ENCODE measurements around the gene KRTAP13-1. TPM values are rescaled to one million over a fixed set of nuclear protein-coding genes. Genes with fewer than 3 reads are reported as not detected.
A peak's percentile ranks its signal among the peaks of the same experiment; 100 is the strongest.

The KRTAP13-1 gene
- total and polyA plus RNA-seq, 5 donors from 2014 or later = not detected

- DNase-seq (peak in 2 of 3 donors; percentile 2 to 18), ATAC-seq (ENCODE audit: low read depth in 2 of 2) (no peak)
- no peak overlapping the region for H3K27ac Mint-ChIP-seq
- H3K9me3 ChIP-seq (ENCODE audit: control insufficient read depth in 2 of 2, low read length in 2 of 2) = no peaks in the 10 kb centered on the region
- peaks cover 0 to 2% (median 0%) of the 10 kb centered on the region in 7 donors for H3K9me3 Mint-ChIP-seq
- H3K27me3 ChIP-seq (ENCODE audit: control insufficient read depth, insufficient read depth, low read length) = peaks cover 2% of the 10 kb centered on the region
- H3K36me3 ChIP-seq (ENCODE audit: control insufficient read depth, insufficient read depth, low read length) = no peaks in the 10 kb centered on the region
- no peaks in the 10 kb centered on the region for H3K4me1 Mint-ChIP-seq
- H3K4me1 ChIP-seq (ENCODE audit: control insufficient read depth, insufficient read depth, low read length, poor library complexity, severe bottlenecking) = no peaks in the 10 kb centered on the region
- H3K27ac ChIP-seq (ENCODE audit: insufficient read depth, low read length, poor library complexity, severe bottlenecking) = no peak overlapping the region
- H3K27me3 Mint-ChIP-seq = peaks cover 7% of the 10 kb centered on the region
- H3K36me3 Mint-ChIP-seq = no peaks in the 10 kb centered on the region
- no peak overlapping the region for H3K4me3 ChIP-seq (ENCODE audit: low read depth, low read length)
- no peak overlapping the region for H3K4me3 Mint-ChIP-seq
Measured at GRCh38 chr21:30434033-30434631, 38.3 kb downstream of the KRTAP13-1 start.

- ATAC-seq (ENCODE audit: low read depth in 2 of 2) (no peak), DNase-seq (no peak)
- Mint-ChIP-seq H3K4me3 (no peak overlapping the region), H3K27ac (no peak overlapping the region), H3K36me3 (no peaks in the 10 kb centered on the region), H3K9me3 (peaks cover 0 to 6% (median 0%) of the 10 kb centered on the region in 7 donors), H3K27me3 (peaks cover 7% of the 10 kb centered on the region), H3K4me1 (no peaks in the 10 kb centered on the region)
- no peaks in the 10 kb centered on the region for H3K4me1 ChIP-seq (ENCODE audit: control insufficient read depth, insufficient read depth, low read length, poor library complexity, severe bottlenecking)
- H3K27me3 ChIP-seq (ENCODE audit: control insufficient read depth, insufficient read depth, low read length) = no peaks in the 10 kb centered on the region
- no peak overlapping the region for H3K4me3 ChIP-seq (ENCODE audit: low read depth, low read length)
- H3K27ac ChIP-seq (ENCODE audit: insufficient read depth, low read length, poor library complexity, severe bottlenecking) = no peak overlapping the region
- no peaks in the 10 kb centered on the region for H3K9me3 ChIP-seq (ENCODE audit: control insufficient read depth in 2 of 2, low read length in 2 of 2)
- no peaks in the 10 kb centered on the region for H3K36me3 ChIP-seq (ENCODE audit: control insufficient read depth, insufficient read depth, low read length)
Measured at GRCh38 chr21:30437010-30437565, 41.3 kb downstream of the KRTAP13-1 start.

GRCh38 chr21:30439975-30440374 is 44.1 kb downstream of the KRTAP13-1 start, which contains the start of gene KRTAP15-1:
TSS of gene KRTAP15-1 (plus strand) at chr21:30440275. CDS start at chr21:30440328, 53 bp downstream.
- H3K9me3 ChIP-seq (ENCODE audit: control insufficient read depth in 2 of 2, low read length in 2 of 2) = no peaks in the 10 kb centered on the region
- Mint-ChIP-seq H3K27me3 (peaks cover 7% of the 10 kb centered on the region), H3K4me1 (no peaks in the 10 kb centered on the region), H3K27ac (no peak within 1 kb of the TSS), H3K9me3 (peaks cover 0 to 3% (median 1%) of the 10 kb centered on the region in 7 donors), H3K36me3 (no peaks in the 10 kb centered on the region), H3K4me3 (no peak within 1 kb of the TSS)
- no peak within 1 kb of the TSS for H3K27ac ChIP-seq (ENCODE audit: insufficient read depth, low read length, poor library complexity, severe bottlenecking)
- no peak within 1 kb of the TSS for H3K4me3 ChIP-seq (ENCODE audit: low read depth, low read length)
- no peaks in the 10 kb centered on the region for H3K4me1 ChIP-seq (ENCODE audit: control insufficient read depth, insufficient read depth, low read length, poor library complexity, severe bottlenecking)
- DNase-seq (no peak), ATAC-seq (ENCODE audit: low read depth in 2 of 2) (no peak)
- H3K27me3 ChIP-seq (ENCODE audit: control insufficient read depth, insufficient read depth, low read length) = no peaks in the 10 kb centered on the region
- H3K36me3 ChIP-seq (ENCODE audit: control insufficient read depth, insufficient read depth, low read length) = no peaks in the 10 kb centered on the region

GRCh38 chr21:30443226-30443625 is 47.4 kb downstream of the KRTAP13-1 start:
- Histone ChIP-seq H3K36me3 (ENCODE audit: control insufficient read depth, insufficient read depth, low read length) (no peaks in the 10 kb centered on the region), H3K27ac (ENCODE audit: insufficient read depth, low read length, poor library complexity, severe bottlenecking) (no peak overlapping the region), H3K4me1 (ENCODE audit: control insufficient read depth, insufficient read depth, low read length, poor library complexity, severe bottlenecking) (no peaks in the 10 kb centered on the region), H3K4me3 (ENCODE audit: low read depth, low read length) (no peak overlapping the region), H3K27me3 (ENCODE audit: control insufficient read depth, insufficient read depth, low read length) (no peaks in the 10 kb centered on the region), H3K9me3 (ENCODE audit: control insufficient read depth in 2 of 2, low read length in 2 of 2) (no peaks in the 10 kb centered on the region)
- no peaks in the 10 kb centered on the region for H3K4me1 Mint-ChIP-seq
- peaks cover 0 to 6% (median 0%) of the 10 kb centered on the region in 7 donors for H3K9me3 Mint-ChIP-seq
- DNase-seq (no peak), ATAC-seq (ENCODE audit: low read depth in 2 of 2) (no peak)
- H3K27ac Mint-ChIP-seq = no peak overlapping the region
- H3K4me3 Mint-ChIP-seq = no peak overlapping the region
- H3K36me3 Mint-ChIP-seq = no peaks in the 10 kb centered on the region
- H3K27me3 Mint-ChIP-seq = no peaks in the 10 kb centered on the region

GRCh38 chr21:30444204-30444603 is 48.4 kb downstream of the KRTAP13-1 start:
- no peaks in the 10 kb centered on the region for H3K36me3 ChIP-seq (ENCODE audit: control insufficient read depth, insufficient read depth, low read length)
- H3K9me3 ChIP-seq (ENCODE audit: control insufficient read depth in 2 of 2, low read length in 2 of 2) = no peaks in the 10 kb centered on the region
- no peak for ATAC-seq (ENCODE audit: low read depth in 2 of 2)
- no peak for DNase-seq
- no peaks in the 10 kb centered on the region for H3K27me3 ChIP-seq (ENCODE audit: control insufficient read depth, insufficient read depth, low read length)
- H3K9me3 Mint-ChIP-seq = peaks cover 0 to 6% (median 0%) of the 10 kb centered on the region in 7 donors
- H3K4me1 Mint-ChIP-seq = no peaks in the 10 kb centered on the region
- H3K4me1 ChIP-seq (ENCODE audit: control insufficient read depth, insufficient read depth, low read length, poor library complexity, severe bottlenecking) = no peaks in the 10 kb centered on the region
- H3K27ac ChIP-seq (ENCODE audit: insufficient read depth, low read length, poor library complexity, severe bottlenecking) = no peak overlapping the region
- no peak overlapping the region for H3K4me3 Mint-ChIP-seq
- no peaks in the 10 kb centered on the region for H3K27me3 Mint-ChIP-seq
- H3K36me3 Mint-ChIP-seq = no peaks in the 10 kb centered on the region
- no peak overlapping the region for H3K27ac Mint-ChIP-seq
- no peak overlapping the region for H3K4me3 ChIP-seq (ENCODE audit: low read depth, low read length)

Other genes with a start within 250 kb of the KRTAP13-1 start
- gene CLDN17, start 229.2 kb upstream of the KRTAP13-1 start, total RNA-seq = not detected
- not detected for gene CLDN17, start 229.2 kb upstream of the KRTAP13-1 start, polyA plus RNA-seq
- not detected for gene CLDN8, start 179.9 kb upstream of the KRTAP13-1 start, total RNA-seq
- not detected for gene CLDN8, start 179.9 kb upstream of the KRTAP13-1 start, polyA plus RNA-seq
- not detected for gene KRTAP24-1, start 113.1 kb upstream of the KRTAP13-1 start, total RNA-seq
- gene KRTAP24-1, start 113.1 kb upstream of the KRTAP13-1 start, polyA plus RNA-seq = not detected
- gene KRTAP25-1, start 106.5 kb upstream of the KRTAP13-1 start, total RNA-seq = not detected
- not detected for gene KRTAP25-1, start 106.5 kb upstream of the KRTAP13-1 start, polyA plus RNA-seq
- gene KRTAP26-1, start 75.7 kb upstream of the KRTAP13-1 start, total RNA-seq = not detected
- gene KRTAP26-1, start 75.7 kb upstream of the KRTAP13-1 start, polyA plus RNA-seq = not detected
- gene KRTAP27-1, start 58.3 kb upstream of the KRTAP13-1 start, total RNA-seq = not detected
- not detected for gene KRTAP27-1, start 58.3 kb upstream of the KRTAP13-1 start, polyA plus RNA-seq
- not detected for gene KRTAP23-1, start 47.4 kb upstream of the KRTAP13-1 start, total RNA-seq
- not detected for gene KRTAP23-1, start 47.4 kb upstream of the KRTAP13-1 start, polyA plus RNA-seq
- gene KRTAP13-2, start 23.8 kb upstream of the KRTAP13-1 start, total RNA-seq = not detected
- not detected for gene KRTAP13-2, start 23.8 kb upstream of the KRTAP13-1 start, polyA plus RNA-seq
- not detected for gene KRTAP13-3, start 29.9 kb downstream of the KRTAP13-1 start, total RNA-seq
- not detected for gene KRTAP13-3, start 29.9 kb downstream of the KRTAP13-1 start, polyA plus RNA-seq
- not detected for gene KRTAP13-4, start 34.2 kb downstream of the KRTAP13-1 start, total RNA-seq
- not detected for gene KRTAP13-4, start 34.2 kb downstream of the KRTAP13-1 start, polyA plus RNA-seq
- gene KRTAP15-1, start 44.2 kb downstream of the KRTAP13-1 start, total RNA-seq = not detected
- gene KRTAP15-1, start 44.2 kb downstream of the KRTAP13-1 start, polyA plus RNA-seq = not detected
- not detected for gene KRTAP19-1, start 84.3 kb downstream of the KRTAP13-1 start, total RNA-seq
- gene KRTAP19-1, start 84.3 kb downstream of the KRTAP13-1 start, polyA plus RNA-seq = not detected
- not detected for gene KRTAP19-2, start 91.4 kb downstream of the KRTAP13-1 start, total RNA-seq
- gene KRTAP19-2, start 91.4 kb downstream of the KRTAP13-1 start, polyA plus RNA-seq = not detected
- not detected for gene KRTAP19-3, start 96.0 kb downstream of the KRTAP13-1 start, total RNA-seq
- gene KRTAP19-3, start 96.0 kb downstream of the KRTAP13-1 start, polyA plus RNA-seq = not detected
- gene KRTAP19-4, start 101.1 kb downstream of the KRTAP13-1 start, total RNA-seq = not detected
- not detected for gene KRTAP19-4, start 101.1 kb downstream of the KRTAP13-1 start, polyA plus RNA-seq
- gene KRTAP19-5, start 106.1 kb downstream of the KRTAP13-1 start, total RNA-seq = not detected
- not detected for gene KRTAP19-5, start 106.1 kb downstream of the KRTAP13-1 start, polyA plus RNA-seq
- gene KRTAP19-6, start 145.8 kb downstream of the KRTAP13-1 start, total RNA-seq = not detected
- gene KRTAP19-6, start 145.8 kb downstream of the KRTAP13-1 start, polyA plus RNA-seq = not detected
- gene KRTAP19-7, start 165.3 kb downstream of the KRTAP13-1 start, total RNA-seq = not detected
- gene KRTAP19-7, start 165.3 kb downstream of the KRTAP13-1 start, polyA plus RNA-seq = not detected
- gene KRTAP22-2, start 194.4 kb downstream of the KRTAP13-1 start, total RNA-seq = not detected
- not detected for gene KRTAP22-2, start 194.4 kb downstream of the KRTAP13-1 start, polyA plus RNA-seq
- not detected for gene KRTAP6-3, start 196.4 kb downstream of the KRTAP13-1 start, total RNA-seq
- not detected for gene KRTAP6-3, start 196.4 kb downstream of the KRTAP13-1 start, polyA plus RNA-seq
- gene KRTAP6-2, start 202.9 kb downstream of the KRTAP13-1 start, total RNA-seq = not detected
- not detected for gene KRTAP6-2, start 202.9 kb downstream of the KRTAP13-1 start, polyA plus RNA-seq
- not detected for gene KRTAP22-1, start 205.1 kb downstream of the KRTAP13-1 start, total RNA-seq
- gene KRTAP22-1, start 205.1 kb downstream of the KRTAP13-1 start, polyA plus RNA-seq = not detected
- not detected for gene KRTAP6-1, start 217.9 kb downstream of the KRTAP13-1 start, total RNA-seq
- not detected for gene KRTAP6-1, start 217.9 kb downstream of the KRTAP13-1 start, polyA plus RNA-seq
- gene KRTAP20-1, start 220.4 kb downstream of the KRTAP13-1 start, total RNA-seq = not detected
- not detected for gene KRTAP20-1, start 220.4 kb downstream of the KRTAP13-1 start, polyA plus RNA-seq
- not detected for gene KRTAP20-4, start 224.6 kb downstream of the KRTAP13-1 start, total RNA-seq
- gene KRTAP20-4, start 224.6 kb downstream of the KRTAP13-1 start, polyA plus RNA-seq = not detected
- gene KRTAP20-2, start 239.2 kb downstream of the KRTAP13-1 start, total RNA-seq = not detected
- gene KRTAP20-2, start 239.2 kb downstream of the KRTAP13-1 start, polyA plus RNA-seq = not detected
- not detected for gene KRTAP20-3, start 246.8 kb downstream of the KRTAP13-1 start, total RNA-seq
- not detected for gene KRTAP20-3, start 246.8 kb downstream of the KRTAP13-1 start, polyA plus RNA-seq

All from CD4-positive, CD25-positive, alpha-beta regulatory T cell (primary cell).